Suprapubic skin (tissue), 4 donors: ENCODE results near the gene PKP3. TPM values are rescaled to one million over a fixed set of nuclear protein-coding genes. Genes with fewer than 3 reads are reported as not detected.
"Not testable (repeated sequence)": the region's sequence is repeated elsewhere in the genome, so short reads cannot be mapped to it uniquely, and the experiment has no call there.

ENCODE experiments used
- DNase-seq, 2 donors: peaks; one replicate each; pipeline ENCODE4 v3.0.0-alpha.2; 2019; ENCODE audit warnings: low spot score in 2 of 2
- H3K27ac ChIP-seq: fragments of 200-600 bp; sonication (generic); one replicate; pipeline ENCODE4 v1.5.1; 2019
- H3K27me3 ChIP-seq: fragments of 200-600 bp; sonication (generic); one replicate; pipeline ENCODE4 v1.5.1; 2019
- H3K36me3 ChIP-seq: fragments of 200-600 bp; sonication (generic); one replicate; pipeline ENCODE4 v1.5.1; 2019
- H3K4me1 ChIP-seq: fragments of 200-600 bp; sonication (generic); one replicate; pipeline ENCODE4 v1.5.1; 2019
- H3K4me3 ChIP-seq: fragments of 200-600 bp; sonication (generic); one replicate; pipeline ENCODE4 v1.5.1; 2019; ENCODE audit warnings: mild to moderate bottlenecking
- H3K9me3 ChIP-seq: fragments of 200-600 bp; sonication (generic); one replicate; pipeline ENCODE4 v1.5.1; 2019
- EP300 ChIP-seq: sonication (generic); formaldehyde crosslinking; IDR thresholded peaks from one replicate; pipeline ENCODE4 v1.6.1; 2017; ENCODE audit warnings: antibody characterized with exemption
- POLR2A ChIP-seq, 2 donors: fragments of 450-650 bp; IDR thresholded peaks; one replicate each; pipeline ENCODE4 v1.6.1; 2017; ENCODE audit warnings: antibody characterized with exemption in 2 of 2, mild to moderate bottlenecking in 2 of 2, moderate library complexity in 2 of 2
- POLR2AphosphoS5 ChIP-seq, 3 donors: sonication (generic); formaldehyde crosslinking; IDR thresholded peaks; one replicate each; pipeline ENCODE4 v1.6.1; 2017; ENCODE audit warnings: antibody characterized with exemption in 3 of 3
- WGBS: methylation state at CpG from one replicate; pipeline ENCODE4 v1.1.5; 2018; 5-methylcytosine and 5-hydroxymethylcytosine counted together
- total RNA-seq, 4 donors: library from RNA; depleted of rRNA; stranded (reverse); fragments of >200 nt; gene quantifications; one replicate each; pipeline ENCODE4 v1.1.0, GENCODE V29; 2016
- TF ChIP-seq, protein P1 (sequence below), 2 donors: fragments of 200-600 bp in 1 of 2; fragments of 450-650 bp in 1 of 2; sonication (generic) in 1 of 2; IDR thresholded peaks; one replicate each; pipeline ENCODE4 v1.5.1; 2016 to 2019; ENCODE audit warnings: antibody characterized with exemption in 2 of 2, mild to moderate bottlenecking in 1 of 2, moderate library complexity in 1 of 2

Gene PKP3
- total RNA-seq, 4 donors from 2014 or later, result 318 to 486 (median 428) TPM

DNA sequence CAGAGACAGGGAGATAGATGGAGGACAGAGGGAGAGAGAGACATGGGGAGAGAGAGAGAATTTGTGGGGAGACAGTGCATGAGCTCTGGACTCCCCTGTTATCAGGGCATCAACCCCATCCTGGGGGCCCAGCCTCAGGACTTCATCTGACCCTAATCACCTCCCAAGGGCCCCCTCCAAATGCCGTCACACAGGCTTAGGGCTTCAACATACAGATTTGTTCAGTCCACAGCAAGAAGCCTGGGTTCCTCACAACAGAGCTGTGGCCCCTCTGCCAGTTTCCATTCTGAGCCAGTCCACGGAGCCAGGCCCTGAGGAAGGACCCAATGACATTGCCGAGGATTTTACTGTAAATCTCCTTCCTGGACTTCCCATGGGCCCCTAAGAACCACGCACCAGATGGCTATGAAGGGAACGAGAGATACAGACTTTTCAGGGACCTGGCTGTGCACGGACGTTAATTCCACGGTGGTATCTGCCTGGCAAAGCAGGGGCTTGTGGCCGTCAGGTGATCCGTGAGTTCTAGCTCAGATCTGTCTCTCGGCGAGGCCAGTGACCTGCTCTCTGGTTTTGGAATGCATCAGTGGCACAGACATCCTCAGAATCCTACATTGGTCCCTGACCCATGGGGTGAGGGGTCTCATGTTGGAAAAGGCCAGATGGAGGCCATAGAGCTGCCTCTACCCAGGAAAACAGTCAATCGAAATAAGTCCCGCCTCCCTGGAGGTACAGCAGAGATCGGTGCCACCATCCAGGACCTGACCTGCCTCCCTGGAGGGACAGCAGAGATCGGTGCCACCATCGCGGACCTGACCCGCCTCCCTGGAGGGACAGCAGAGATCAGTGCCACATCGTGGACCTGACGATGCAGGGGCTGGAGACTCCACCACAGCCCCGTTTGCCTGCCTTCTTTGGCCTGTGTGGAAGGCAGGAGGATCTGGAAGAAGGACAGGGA, 33.4 kb upstream of the PKP3 start:
- Histone ChIP-seq H3K36me3 (no peaks in the 10 kb centered on the region), H3K4me1 (peaks cover 10% of the 10 kb centered on the region), H3K9me3 (no peaks in the 10 kb centered on the region), H3K27ac (no peak overlapping the region), H3K27me3 (peaks cover 34% of the 10 kb centered on the region), H3K4me3 (no peak overlapping the region)
- TF ChIP-seq, protein P1, sequence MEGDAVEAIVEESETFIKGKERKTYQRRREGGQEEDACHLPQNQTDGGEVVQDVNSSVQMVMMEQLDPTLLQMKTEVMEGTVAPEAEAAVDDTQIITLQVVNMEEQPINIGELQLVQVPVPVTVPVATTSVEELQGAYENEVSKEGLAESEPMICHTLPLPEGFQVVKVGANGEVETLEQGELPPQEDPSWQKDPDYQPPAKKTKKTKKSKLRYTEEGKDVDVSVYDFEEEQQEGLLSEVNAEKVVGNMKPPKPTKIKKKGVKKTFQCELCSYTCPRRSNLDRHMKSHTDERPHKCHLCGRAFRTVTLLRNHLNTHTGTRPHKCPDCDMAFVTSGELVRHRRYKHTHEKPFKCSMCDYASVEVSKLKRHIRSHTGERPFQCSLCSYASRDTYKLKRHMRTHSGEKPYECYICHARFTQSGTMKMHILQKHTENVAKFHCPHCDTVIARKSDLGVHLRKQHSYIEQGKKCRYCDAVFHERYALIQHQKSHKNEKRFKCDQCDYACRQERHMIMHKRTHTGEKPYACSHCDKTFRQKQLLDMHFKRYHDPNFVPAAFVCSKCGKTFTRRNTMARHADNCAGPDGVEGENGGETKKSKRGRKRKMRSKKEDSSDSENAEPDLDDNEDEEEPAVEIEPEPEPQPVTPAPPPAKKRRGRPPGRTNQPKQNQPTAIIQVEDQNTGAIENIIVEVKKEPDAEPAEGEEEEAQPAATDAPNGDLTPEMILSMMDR (IDR thresholded peaks at IDR 0.05), result no peak
- TF ChIP-seq POLR2AphosphoS5 (IDR thresholded peaks at IDR 0.05), result no peak
- TF ChIP-seq POLR2A (IDR thresholded peaks at IDR 0.05), result no peak
- TF ChIP-seq EP300, result no peak
- peak; percentile 77 to 78 for DNase-seq
- WGBS, result 86% methylated on average over 21 of the region's 22 CpGs

DNA sequence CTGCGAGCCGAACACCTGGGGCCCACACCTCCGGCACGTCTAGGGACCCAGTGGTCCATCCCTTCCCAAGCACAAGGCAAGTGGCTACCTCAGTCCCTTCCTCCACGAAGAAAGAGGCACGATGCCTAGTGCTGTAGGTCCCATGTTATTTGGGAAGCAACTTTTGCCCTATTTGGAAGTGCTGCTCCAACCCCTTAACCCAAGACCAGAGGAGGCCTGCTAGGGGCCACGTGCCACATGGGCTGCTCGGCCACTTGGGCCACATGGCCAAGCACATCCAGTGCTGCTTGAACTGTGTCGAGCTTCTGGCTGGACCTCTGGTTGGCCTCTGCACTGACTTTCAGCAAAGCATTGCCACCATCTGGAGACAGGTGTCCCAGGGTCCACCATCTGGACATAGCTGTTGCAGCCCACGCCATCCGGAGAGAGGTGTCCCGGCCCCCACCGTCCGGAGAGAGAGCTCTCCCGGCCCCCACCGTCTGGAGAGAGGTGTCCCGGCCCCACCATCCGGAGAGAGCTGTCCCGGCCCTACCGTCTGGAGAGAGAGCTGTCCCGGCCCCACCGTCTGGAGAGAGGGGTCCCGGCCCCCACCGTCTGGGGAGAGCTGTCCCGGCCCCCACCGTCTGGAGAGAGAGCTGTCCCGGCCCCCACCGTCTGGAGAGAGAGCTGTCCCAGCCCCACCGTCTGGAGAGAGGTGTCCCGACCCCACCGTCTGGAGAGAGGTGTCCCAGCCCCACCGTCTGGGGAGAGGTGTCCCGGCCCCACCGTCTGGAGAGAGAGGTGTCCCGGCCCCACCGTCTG, 31.2 kb upstream of the PKP3 start:
- Histone ChIP-seq H3K27me3 (peaks cover 54% of the 10 kb centered on the region), H3K36me3 (no peaks in the 10 kb centered on the region), H3K9me3 (no peaks in the 10 kb centered on the region), H3K27ac (no peak overlapping the region), H3K4me3 (no peak overlapping the region), H3K4me1 (peaks cover 8% of the 10 kb centered on the region)
- DNase-seq, result peak in 1 of 2 donors; percentile 70
- TF ChIP-seq POLR2A (IDR thresholded peaks at IDR 0.05), result no peak
- TF ChIP-seq POLR2AphosphoS5 (IDR thresholded peaks at IDR 0.05), result no peak
- WGBS, result 76% methylated on average over 13 of the region's 36 CpGs

DNA sequence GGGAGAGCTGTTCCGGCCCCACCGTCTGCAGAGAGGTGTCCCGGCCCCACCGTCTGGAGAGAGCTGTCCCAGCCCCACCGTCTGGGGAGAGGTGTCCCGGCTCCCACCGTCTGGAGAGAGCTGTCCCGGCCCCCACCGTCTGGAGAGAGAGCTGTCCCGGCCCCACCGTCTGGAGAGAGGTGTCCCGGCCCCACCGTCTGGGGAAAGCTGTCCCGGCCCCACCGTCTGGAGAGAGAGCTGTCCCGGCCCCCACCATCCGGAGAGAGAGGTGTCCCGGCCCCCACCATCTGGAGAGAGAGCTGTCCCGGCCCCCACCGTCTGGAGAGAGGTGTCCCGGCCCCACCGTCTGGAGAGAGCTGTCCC, 30.6 kb upstream of the PKP3 start:
- peaks cover 57% of the 10 kb centered on the region for H3K27me3 ChIP-seq
- not testable (repeated sequence) for H3K36me3 ChIP-seq, H3K9me3 ChIP-seq, H3K4me3 ChIP-seq, H3K27ac ChIP-seq
- peaks cover 13% of the 10 kb centered on the region for H3K4me1 ChIP-seq
- DNase-seq, result peak in 1 of 2 donors; percentile 18
- WGBS, result 70% methylated on average over 2 of the region's 22 CpGs

DNA sequence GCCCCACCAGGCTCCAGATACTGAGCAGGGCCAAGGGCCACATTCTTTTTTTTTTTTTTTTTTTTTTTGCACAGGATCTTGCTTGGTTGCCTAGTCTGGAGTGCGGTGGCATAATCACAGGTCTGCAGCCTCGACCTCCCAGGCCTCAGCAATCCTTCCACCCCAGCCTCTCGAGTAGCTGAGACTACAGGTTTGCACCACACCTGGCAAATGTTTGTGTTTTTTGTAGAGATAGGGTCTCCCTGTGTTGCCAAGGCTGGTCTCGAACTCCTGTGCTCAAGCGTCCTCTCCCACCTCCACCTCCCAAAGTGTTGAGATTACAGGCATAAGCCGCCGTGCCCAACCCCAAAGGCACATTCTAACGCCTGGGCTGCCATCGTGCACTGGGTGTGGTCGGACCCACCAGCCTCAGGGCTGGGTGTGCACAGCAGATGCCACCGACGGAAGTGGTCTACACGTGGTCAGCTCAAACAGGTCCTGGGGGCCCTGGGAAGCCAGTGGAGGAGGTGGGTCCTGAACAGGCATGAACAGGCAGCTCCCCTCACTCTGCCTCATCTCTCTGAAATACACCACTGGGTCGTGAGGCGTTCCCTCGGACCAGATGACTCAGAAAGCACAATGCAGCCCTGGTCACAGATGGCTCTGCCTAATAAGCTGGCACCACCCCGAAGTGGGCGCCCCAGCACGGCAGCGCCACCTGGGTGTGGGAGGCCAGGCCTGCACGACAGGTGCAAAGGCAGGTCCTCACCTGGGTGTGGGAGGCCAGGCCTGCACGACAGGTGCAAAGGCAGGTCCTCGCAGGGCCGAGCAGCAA, 29.9 kb upstream of the PKP3 start:
- H3K4me1 ChIP-seq, result peaks cover 20% of the 10 kb centered on the region
- WGBS, result 41% methylated on average over 18 of the region's 24 CpGs
- no peaks in the 10 kb centered on the region for H3K36me3 ChIP-seq
- H3K27ac ChIP-seq, result peak overlapping the region; percentile 34
- no peaks in the 10 kb centered on the region for H3K9me3 ChIP-seq
- DNase-seq, result peak; percentile 70 to 84
- H3K4me3 ChIP-seq, result no peak overlapping the region
- peaks cover 59% of the 10 kb centered on the region for H3K27me3 ChIP-seq
- TF ChIP-seq, protein P1 (IDR thresholded peaks at IDR 0.05), result peak; percentile 45 to 75
- TF ChIP-seq POLR2A (IDR thresholded peaks at IDR 0.05) (no peak), EP300 (no peak)

DNA sequence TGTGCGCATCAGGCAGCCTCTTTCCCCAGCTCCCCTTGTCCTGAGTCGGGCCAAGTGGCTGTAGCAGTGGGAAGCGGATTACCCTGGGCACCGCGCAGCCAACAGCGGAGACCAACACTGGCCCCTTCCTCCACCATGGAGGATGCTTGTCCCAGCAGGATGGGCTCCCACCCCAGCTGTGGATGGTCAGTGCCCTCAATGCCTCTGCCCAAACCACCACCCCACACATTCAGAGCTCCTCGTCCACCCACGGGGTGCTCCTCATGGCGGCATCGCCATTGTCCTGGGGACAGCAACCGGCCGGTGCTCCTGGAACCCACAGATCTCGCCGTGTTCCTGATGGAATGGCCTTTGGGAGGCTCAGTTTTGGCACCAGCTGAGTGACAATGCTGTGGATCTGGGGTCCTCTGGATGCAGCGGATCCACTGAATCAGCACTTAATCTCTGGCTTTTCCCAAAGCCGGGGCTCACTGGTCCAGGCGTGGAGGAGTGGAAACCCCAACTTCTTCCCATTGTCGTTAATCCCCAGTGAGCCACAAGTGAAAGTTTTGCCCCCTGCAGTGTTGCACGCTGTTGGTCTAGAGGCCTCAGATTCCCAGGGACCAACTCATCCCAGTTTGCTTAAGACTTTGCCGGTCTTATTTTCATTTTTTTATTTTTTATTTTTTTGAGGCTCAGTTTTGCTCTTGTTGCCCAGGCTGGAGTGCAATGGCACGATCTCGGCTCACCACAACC, 28.9 kb upstream of the PKP3 start:
- 86% methylated on average over 12 of the region's 22 CpGs for WGBS
- Histone ChIP-seq H3K36me3 (no peaks in the 10 kb centered on the region), H3K9me3 (no peaks in the 10 kb centered on the region), H3K27ac (no peak overlapping the region), H3K4me3 (no peak overlapping the region), H3K4me1 (peaks cover 23% of the 10 kb centered on the region), H3K27me3 (peaks cover 57% of the 10 kb centered on the region)
- DNase-seq, result peak in 1 of 2 donors; percentile 71
- TF ChIP-seq, protein P1 (IDR thresholded peaks at IDR 0.05), result no peak
- TF ChIP-seq EP300 (no peak), POLR2A (IDR thresholded peaks at IDR 0.05) (no peak), POLR2AphosphoS5 (IDR thresholded peaks at IDR 0.05) (no peak)
